Middle frontal gyrus (tissue), 1 donor: ENCODE data around the gene CFAP119.

Experiments
- DNase-seq: peaks from one replicate; pipeline ENCODE4 v3.0.0-alpha.2; 2015; ENCODE audit warnings: low spot score; ENCODE audit errors: extremely low spot score

Gene CFAP119

DNA sequence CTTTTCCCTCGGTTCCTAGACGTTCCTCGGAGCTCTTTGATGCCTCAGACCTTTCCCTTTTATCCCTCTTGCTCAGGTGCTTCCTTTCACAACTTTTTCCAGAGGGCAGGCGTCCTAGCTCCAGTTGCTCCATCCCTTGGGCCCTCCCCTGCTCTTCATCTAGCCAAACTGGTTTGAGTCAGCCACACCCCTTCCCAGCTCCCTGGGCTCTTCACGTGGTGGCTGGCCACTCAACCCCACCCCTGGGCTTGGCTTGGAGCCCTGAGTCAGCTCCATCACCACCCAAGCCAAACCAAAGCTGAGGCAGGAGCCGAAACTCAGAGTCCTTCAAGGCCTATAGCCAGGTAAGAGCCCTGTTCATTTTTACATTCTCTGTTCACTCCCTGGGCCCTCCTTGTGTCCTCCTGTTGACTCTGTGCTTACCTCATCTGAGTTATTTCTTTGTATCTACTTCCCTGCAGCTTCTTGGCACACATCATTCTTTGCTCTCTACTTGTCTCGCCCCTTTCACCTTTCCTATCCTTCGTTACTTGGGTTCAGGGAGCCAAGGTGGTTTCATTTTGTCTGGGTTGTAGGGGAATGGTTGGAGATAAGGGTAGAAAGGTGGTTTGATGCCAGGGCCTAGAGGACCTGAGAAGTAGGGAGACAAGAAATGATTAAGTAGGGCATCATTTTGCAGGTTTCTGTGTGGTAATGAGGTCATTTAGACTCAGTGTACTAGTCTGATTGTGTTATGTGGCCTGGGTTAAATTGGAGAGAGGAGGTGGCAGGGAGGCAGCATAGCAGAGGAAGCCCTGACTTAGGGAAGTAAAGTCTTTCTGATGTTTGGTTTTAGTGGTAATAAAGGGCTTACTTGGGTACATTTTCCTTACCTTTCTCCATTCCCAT, 21.3 kb downstream of the CFAP119 start:
- DNase-seq, result no peak

DNA sequence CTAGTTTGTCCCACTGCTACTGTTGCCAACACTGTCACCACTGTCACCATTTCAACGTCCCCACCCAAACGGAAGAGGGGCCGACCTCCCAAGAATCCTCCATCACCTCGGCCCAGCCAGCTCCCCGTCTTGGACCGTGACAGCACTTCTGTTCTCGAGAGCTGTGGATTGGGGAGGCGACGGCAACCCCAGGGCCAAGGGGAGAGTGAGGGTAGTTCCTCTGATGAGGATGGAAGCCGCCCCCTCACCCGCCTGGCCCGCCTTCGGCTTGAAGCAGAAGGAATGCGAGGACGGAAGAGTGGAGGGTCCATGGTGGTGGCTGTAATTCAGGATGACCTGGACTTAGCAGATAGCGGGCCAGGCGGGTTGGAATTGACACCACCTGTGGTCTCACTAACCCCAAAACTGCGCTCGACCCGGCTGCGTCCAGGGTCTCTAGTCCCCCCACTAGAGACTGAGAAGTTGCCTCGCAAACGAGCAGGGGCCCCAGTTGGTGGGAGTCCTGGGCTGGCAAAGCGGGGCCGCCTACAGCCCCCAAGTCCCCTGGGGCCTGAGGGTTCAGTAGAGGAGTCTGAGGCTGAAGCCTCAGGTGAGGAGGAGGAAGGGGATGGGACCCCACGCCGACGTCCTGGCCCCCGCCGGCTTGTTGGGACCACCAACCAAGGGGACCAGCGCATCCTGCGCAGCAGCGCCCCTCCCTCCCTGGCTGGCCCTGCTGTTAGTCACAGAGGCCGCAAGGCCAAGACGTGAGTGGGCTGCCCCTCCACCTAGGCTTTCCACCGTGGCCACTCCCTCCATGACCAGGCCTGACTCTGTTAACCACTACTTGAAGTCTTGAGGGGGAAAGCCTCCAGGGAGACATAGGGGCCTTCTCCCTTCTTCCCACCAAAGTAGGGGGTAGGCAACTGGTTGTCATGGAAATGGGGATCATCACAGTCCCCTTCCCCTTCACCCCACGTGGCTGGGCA, 22.6 kb downstream of the CFAP119 start:
- DNase-seq, result no peak

DNA sequence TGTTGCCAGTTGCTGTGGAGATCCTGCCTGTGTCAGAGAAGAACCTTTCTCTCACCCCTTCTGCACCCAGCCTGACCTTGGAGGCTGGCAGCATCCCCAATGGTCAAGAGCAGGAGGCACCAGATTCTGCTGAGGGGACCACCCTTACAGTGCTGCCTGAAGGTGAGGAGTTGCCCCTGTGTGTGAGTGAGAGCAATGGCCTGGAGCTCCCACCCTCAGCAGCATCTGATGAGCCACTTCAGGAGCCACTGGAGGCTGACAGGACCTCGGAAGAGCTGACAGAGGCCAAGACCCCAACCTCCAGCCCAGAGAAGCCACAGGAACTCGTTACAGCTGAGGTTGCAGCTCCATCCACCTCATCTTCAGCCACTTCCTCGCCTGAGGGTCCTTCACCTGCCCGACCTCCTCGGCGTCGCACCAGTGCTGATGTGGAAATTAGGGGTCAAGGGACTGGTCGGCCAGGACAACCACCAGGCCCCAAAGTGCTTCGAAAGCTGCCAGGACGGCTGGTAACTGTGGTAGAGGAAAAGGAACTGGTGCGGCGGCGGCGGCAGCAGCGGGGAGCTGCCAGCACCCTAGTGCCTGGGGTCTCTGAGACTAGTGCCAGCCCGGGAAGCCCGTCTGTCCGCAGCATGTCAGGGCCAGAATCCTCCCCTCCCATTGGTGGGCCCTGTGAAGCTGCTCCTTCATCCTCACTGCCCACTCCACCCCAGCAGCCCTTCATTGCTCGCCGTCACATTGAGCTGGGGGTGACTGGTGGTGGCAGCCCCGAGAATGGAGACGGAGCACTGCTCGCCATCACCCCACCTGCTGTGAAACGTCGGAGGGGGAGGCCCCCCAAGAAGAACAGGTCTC, 23.8 kb downstream of the CFAP119 start:
- no peak for DNase-seq

DNA sequence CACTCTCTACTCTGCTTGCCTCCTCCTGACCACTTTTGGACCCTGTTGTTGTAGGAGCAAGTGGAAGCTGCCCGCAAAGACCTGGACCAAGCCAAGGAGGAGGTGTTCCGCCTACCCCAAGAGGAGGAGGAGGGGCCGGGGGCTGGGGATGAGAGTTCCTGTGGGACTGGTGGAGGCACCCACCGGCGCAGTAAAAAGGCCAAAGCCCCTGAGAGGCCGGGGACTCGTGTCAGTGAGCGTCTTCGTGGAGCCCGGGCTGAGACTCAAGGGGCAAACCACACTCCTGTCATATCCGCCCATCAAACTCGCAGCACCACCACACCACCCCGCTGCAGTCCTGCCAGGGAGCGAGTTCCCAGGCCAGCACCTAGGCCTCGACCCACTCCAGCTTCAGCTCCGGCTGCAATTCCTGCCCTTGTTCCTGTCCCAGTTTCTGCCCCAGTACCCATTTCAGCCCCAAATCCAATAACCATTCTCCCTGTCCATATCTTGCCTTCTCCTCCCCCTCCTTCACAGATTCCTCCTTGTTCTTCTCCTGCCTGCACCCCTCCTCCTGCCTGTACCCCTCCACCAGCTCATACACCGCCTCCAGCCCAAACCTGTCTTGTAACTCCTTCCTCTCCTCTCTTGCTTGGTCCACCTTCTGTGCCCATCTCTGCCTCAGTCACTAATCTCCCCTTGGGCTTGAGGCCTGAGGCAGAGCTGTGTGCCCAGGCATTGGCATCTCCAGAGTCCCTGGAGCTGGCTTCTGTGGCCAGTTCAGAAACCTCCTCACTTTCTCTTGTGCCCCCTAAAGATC, 24.7 kb downstream of the CFAP119 start:
- no peak for DNase-seq

DNA sequence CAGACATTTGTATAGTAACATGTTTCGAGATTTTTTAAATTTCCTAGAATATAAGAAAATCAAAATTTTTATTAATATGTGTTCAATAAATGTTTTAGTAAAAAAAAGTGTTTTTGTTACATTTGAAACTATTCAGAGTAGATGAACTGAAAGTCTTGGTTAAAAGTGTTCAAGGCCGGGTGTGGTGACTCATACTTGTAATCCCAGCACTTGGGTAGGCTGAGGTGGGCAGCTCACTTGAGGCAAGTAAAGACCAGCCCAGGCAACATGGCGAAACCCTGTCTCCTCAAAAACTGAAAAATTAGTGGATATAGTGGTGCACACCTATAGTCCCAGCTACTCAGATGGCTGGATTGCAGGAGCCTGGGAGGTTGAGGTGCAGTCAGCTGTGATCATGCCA, 30.5 kb downstream of the CFAP119 start:
- no peak for DNase-seq

DNA sequence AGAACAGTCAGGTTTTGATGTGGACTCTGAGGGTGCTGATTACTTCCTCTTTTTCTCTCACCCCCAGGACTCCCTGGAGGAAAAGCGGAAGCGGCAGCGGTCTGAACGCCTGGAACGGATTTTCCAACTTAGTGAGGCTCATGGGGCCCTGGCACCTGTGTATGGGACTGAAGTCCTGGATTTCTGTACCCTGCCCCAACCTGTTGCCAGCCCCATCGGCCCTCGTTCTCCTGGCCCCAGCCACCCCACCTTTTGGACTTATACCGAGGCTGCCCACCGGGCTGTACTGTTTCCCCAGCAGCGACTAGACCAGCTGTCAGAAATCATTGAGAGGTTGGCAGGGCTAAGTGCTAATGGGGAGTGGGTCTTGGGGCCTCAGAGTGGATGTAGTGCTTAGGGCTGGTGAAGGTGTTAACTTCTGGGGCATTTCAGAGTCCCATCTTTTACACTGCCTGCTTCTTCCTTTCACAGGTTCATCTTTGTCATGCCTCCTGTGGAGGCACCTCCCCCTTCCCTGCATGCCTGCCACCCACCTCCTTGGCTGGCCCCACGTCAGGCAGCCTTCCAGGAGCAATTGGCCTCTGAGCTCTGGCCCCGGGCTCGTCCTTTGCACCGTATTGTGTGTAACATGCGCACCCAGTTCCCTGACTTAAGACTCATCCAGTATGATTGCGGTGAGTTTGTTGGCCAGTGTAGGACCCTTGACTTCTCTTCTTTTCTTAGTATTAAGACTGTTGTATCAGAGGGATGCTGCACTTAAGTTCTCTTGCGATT, 32.8 kb downstream of the CFAP119 start:
- DNase-seq, result no peak

DNA sequence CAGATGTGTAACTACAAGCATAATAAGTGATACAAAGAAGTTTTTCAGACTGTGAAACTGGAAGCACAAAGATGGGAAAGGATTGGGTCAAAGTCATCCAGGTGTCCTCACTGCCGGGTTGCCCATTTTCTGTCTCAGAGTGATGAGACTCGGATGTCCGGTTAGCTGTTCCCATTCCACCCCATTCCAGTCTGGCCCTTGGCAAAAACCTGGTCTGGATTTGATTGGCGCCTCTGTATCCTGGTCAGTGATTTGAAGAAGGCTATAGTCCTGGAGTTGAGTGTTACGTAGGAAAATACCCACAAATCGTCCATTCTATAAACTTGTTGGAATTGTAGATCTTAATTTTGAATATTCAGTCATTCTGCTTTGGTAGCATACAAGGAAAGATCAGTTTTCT, 33.5 kb downstream of the CFAP119 start:
- no peak for DNase-seq

DNA sequence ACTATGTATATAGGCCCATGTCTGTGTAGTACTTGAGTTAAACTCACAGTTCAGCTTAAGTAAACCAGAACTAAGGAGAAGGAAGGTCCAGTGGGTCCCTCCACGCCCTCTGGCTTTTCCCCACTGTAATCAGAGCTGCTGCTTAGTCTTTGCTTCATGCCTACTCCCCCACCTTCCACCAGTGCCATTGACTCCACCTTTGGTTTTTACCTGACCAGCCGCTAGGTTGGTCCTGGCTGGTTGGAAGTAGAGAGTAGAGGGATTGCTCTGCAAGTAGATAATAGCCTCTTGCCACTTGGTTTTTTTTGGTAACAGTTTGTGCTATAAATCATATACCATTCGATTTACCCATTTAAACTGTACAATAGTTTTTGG, 36.5 kb downstream of the CFAP119 start:
- no peak for DNase-seq

DNA sequence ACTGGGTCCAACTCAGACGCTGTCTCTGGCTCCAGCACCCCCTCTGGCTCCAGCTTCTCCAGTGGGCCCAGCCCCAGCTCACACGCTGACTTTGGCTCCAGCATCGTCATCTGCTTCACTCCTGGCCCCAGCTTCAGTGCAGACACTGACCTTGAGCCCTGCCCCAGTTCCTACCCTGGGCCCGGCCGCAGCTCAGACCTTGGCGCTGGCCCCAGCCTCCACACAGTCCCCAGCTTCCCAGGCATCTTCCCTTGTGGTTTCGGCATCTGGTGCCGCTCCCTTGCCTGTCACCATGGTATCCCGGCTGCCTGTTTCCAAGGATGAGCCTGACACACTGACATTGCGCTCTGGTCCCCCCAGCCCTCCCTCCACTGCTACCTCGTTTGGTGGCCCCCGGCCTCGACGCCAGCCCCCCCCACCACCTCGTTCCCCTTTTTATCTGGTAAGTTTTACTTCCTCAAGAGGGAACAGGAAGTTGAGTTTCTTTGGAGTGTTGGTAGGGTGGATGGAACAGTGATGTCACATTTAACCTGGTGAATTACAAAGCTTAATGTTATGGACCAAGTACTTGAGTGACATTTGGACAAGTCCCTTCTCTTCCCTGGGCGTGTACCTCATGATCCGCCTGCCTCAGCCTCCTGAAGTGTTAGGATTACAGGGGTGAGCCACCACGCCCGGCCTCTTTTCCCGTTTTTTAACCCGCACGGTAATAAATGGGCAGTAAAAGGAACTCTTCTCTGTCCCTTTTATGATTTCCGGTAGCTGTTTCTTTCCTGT, 37.0 kb downstream of the CFAP119 start:
- no peak for DNase-seq

DNA sequence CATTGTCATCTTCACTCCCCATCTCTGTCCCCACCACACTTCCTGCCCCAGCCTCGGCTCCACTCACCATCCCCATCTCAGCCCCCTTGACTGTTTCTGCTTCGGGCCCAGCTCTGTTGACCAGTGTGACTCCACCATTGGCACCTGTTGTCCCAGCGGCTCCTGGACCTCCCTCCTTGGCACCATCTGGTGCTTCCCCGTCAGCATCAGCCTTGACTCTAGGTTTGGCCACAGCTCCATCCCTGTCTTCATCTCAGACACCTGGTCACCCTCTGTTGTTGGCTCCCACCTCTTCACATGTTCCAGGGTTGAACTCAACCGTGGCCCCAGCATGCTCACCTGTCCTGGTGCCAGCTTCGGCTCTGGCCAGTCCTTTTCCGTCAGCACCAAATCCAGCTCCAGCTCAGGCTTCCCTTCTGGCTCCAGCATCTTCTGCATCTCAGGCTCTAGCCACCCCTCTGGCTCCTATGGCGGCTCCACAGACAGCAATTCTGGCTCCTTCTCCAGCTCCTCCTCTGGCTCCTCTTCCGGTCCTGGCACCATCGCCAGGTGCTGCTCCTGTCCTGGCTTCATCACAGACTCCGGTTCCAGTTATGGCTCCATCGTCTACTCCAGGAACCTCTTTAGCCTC, 38.0 kb downstream of the CFAP119 start:
- no peak for DNase-seq

DNA sequence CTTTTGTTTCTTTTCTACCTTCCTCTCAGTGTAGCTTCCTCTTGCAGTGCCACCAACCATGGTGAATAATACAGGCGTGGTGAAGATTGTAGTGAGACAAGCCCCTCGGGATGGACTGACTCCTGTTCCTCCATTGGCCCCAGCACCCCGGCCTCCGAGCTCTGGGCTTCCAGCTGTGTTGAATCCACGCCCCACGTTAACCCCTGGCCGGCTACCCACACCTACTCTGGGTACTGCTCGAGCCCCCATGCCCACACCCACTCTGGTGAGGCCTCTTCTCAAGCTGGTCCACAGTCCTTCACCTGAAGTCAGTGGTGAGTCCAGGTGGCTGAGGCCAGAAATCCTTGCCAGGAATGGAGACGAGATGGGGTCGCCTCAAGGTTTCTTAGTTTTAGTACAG, 38.9 kb downstream of the CFAP119 start:
- DNase-seq, result no peak

DNA sequence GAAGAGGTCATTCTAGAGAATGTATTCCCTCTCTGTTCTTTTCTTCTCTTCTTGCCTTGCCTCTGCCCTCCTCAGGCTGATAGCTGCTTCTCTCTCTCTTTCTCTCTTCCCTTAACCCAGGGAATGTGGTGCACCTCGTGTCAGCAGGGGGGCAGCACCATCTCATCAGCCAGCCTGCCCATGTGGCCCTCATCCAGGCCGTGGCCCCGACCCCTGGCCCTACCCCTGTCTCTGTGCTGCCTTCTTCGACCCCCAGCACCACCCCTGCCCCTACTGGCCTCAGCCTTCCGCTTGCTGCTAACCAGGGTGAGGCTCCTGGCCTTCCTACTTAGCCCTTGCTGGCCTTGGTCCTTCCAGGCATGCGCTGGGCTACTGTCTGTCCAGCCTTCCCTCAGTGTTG, 39.4 kb downstream of the CFAP119 start:
- DNase-seq, result no peak

DNA sequence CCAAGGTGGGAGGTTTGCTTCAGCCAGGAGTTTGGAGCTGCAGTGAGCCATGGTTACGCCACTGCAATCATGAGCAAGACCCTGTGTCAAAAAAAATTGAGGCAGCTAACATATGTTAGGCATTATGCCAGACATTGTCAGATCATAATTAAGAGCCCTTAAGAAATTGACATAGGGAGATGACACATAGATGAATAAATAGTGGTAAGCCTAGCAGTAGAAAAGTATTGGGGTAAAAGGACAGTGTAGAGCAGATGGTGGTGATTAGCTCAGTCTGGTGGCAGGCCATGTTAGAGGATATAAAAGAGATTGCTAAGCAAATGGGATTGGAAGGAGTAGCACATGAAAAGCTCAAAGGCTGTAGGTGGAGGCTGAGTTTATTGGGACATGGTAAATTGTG, 40.3 kb downstream of the CFAP119 start:
- no peak for DNase-seq

DNA sequence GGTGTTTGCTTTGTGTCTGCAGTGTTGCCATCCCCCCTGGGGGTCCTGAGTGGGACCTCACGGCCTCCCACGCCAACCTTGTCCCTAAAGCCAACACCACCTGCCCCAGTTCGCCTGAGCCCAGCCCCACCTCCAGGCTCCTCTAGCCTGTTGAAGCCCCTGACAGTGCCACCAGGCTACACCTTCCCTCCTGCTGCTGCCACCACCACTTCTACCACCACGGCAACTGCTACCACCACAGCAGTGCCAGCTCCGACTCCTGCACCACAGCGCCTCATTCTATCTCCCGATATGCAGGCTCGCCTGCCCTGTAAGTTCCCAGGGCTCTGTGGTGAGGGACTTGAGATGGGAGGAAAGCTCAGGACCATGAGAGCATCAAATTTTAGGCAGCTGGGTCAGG, 40.7 kb downstream of the CFAP119 start:
- DNase-seq, result no peak

DNA sequence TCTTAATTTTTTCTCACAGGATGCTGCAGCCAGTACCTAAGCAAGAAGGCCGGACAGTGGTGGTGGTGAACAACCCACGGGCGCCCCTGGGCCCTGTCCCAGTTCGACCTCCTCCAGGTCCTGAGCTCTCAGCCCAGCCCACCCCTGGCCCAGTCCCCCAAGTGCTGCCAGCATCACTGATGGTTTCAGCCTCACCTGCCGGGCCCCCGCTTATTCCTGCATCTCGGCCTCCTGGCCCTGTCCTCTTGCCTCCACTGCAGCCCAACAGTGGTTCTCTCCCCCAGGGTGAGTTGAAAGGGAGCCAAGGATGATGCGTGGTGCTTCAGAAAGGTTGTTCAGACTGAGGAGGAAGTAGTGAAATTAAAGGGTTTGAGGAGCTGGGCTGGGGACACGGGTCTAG, 41.2 kb downstream of the CFAP119 start:
- DNase-seq, result no peak

DNA sequence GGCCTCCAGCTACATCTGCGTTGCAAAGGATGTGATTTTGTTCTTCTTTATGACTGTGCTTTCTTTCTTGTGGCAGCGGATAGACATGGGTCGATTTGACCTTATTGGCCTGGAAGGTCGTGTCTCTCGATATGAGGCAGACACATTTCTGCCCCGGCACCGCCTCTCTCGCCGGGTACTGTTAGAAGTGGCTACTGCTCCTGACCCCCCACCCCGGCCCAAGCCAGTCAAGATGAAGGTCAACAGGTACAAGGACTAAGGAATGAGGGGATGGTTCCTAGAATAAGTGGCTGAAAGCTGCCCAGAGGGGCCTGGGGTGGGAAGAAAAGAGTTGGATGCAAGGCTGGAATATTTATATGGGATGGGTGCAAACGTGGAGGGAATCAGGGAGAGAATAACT, 41.8 kb downstream of the CFAP119 start:
- no peak for DNase-seq

DNA sequence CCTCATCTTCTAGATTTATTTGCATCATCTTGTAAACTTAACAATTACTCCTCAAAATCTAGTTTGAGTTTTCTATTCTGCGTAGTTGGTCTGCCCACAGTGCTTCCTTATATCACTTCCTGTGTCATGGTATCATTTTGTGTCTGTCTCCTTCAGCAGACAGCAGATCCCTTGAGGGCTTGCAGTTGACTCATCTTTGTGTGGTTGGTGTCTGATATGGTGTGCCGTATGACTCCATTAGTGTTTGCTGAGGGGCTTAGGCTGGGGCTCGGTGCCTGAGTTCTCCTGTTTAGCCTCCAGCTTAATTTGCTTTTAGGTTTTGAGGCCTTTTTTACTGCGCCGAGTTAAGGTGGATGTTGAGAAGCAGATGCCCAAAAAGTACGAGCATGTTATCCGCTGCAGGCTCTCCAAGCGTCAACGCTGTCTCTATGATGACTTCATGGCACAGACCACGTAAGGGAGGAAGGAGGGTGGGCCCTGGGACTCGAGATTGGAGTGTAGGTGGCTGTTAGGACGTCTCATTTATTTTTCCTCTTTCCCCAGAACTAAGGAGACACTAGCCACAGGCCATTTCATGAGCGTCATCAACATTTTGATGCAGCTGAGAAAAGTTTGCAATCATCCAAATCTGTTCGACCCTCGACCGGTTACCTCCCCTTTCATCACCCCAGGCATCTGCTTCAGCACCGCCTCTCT, 46.0 kb downstream of the CFAP119 start:
- DNase-seq, result no peak

DNA sequence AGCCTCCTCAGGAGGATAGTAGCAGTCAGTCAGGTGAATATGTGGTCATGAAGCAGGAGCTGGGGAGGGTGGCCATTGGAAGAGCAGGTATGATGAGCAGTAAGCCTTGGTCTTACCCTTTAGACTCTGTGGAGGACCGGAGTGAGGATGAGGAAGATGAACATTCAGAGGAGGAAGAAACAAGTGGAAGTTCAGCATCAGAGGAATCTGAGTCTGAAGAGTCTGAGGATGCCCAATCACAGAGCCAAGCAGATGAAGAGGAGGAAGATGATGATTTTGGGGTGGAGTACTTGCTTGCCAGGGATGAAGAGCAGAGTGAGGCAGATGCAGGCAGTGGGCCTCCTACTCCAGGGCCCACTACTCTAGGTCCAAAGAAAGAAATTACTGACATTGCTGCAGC, 50.1 kb downstream of the CFAP119 start:
- no peak for DNase-seq
